Measurements from ENCODE around the gene ALKBH3.

ALKBH3 gene

DNA sequence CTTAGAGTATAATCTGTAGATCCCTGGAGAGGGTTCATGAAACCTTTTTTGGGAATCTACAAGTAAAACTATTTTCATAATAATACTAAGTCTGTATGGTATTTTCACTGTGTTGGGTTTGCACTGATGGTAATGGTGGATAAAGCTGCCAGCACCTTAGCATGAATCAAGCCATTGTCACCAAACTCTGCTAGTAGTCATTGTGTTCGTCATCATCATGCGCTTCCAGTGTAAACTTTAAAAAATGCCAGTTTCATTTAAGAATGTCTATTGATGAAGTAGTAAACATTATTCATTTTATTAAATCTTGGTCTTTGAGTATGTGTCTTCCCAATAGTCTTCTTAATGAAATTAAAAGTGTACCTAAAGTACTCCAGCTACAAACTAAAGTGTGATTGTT is 15.0 kb downstream of the ALKBH3 start:
- no peak for DNase-seq

DNA sequence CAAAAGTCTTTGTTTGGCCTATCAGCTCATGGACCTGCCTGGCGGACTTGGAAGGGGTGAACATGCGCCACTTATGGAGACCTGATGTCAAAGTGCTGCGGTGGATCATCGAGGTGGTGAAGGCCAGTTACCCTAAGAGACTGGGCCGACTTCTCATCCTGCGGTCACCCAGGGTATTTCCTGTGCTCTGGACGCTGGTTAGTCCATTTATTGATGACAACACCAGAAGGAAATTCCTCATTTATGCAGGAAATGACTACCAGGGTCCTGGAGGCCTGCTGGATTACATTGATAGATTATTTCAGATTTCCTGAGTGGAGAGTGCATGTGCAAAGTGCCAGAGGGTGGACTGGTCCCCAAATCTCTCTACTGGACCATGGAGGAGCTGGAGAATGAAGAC is 17.9 kb downstream of the ALKBH3 start:
- no peak for DNase-seq

DNA sequence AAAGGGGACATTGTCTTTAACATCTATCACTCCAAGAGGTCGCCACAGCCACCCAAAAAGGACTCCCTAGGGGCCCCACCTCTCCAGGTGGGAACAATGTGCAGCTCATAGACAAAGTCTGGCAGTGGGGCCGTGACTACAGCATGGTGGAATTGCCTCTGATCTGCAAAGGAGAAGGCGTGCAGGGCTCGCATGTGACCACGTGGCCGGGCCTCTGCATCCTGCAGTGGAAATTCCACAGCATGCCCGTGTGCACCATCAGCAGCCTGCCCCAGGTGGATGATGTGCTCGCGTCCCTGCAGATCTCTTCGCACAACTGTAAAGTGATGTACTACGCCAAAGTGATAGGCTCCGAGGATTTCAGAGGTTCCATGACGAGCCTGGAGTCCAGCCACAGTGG is 18.5 kb downstream of the ALKBH3 start:
- DNase-seq: no peak

DNA sequence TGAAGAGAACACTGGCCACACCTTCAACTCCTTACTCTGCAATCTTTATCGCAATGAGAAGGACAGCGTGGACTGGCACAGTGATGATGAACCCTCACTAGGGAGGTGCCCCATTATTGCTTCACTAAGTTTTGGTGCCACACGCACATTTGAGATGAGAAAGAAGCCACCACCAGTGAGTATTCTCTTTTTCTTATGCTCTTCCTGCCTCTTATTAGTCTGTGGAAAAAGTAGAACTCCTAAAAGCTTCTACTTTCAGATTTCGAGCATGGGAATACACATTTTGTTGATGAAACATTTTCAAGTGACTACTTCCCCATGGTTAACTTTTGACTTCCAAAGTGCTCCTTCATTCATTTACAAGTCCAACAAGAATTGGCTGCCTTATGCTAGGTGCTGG is 20.9 kb downstream of the ALKBH3 start:
- DNase-seq: no peak

DNA sequence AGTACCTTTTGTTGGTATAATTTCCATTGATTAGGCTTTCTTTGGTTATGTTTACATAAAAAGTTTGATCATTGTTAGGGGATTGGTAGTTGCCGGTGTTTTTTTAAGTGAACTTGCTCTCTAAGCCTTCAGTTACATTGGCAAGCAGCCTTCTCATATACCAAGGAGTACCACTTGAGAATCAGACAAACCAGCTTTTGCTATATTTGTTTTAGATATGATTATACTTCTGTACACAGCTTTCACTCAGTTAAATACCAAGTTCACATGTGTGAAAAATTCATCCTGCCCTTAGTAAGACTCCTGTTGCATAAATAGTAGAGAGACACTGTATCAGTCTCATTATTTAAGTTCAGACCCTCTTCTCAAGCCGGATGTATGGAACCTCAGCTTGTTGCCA is 22.4 kb downstream of the ALKBH3 start:
- DNase-seq: no peak

DNA sequence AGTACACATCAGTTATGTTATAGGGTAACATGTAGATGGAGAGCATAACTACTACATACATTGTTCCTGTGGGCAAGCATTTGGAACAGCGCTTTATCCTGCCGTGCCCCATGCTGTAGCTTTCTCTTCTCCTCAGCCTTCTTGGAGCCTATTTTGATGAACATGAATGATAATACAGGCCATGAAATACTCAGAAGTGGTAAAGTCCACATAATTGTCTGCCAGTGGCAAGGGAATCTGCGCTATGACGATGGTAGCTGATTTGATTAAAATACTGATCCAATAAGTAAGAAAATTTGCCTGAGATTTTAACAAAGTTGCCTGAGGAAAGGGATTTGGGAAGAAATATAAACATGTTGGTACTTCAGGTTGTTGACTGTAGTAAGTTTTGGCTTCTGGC is 23.3 kb downstream of the ALKBH3 start:
- DNase-seq: no peak

DNA sequence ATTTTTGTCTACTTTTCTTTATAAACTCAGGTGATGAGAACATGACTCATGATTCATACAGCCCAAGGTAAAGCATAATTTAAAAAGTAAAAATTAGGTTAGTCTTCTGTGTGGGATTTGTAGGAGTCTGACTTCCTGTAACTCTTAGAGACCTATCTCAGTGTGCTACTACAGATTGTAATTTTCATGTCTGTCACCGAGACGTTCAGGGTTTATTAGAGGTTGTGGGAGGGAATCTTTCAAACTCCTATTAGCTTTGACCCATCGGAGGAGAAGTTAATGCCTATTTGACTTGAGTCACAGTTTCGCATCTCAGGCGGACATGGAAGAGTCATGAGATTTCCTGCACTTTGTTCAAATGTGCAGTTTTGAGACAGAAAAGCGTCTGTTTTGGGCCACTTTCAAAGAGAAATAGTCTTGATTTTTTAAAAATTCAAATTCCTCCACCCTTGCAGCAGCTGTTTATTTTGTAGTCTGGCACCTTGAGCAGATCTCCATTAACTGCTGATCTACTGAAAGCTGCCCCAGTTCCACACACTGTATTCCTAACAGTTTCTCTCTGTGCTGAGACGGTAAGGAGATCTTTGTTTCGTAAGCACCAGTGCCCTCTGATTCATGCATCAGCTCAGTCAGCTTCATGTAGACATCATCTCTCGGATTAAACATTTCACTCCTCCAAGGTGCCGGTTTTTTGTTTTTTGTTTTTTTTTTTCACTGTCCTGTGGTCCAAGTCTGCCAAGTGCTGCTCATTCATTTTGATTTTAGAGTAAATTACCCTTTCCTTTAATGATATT is 24.3 kb downstream of the ALKBH3 start:
- DNase-seq: no peak

DNA sequence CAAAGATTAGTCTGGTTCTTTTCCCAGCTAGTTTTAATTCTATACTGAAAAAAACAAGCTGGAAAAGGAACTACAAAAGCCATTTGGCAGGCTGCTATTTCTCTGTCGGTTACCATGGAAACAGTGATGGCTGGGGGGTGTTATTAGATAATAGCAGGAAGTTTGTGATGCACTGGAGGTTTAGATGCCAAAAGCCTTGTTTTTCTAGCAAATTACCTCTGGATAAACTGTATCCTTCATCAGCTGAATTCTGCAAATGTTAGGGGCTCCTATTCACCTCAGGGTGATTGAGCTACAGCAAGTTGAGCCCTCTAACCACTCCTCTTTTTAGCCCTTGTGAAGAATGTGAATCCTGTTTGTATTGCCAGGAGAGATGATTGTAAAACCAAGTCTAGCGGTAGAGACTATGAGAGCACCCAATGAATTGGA is 25.2 kb downstream of the ALKBH3 start:
- no peak for DNase-seq

DNA sequence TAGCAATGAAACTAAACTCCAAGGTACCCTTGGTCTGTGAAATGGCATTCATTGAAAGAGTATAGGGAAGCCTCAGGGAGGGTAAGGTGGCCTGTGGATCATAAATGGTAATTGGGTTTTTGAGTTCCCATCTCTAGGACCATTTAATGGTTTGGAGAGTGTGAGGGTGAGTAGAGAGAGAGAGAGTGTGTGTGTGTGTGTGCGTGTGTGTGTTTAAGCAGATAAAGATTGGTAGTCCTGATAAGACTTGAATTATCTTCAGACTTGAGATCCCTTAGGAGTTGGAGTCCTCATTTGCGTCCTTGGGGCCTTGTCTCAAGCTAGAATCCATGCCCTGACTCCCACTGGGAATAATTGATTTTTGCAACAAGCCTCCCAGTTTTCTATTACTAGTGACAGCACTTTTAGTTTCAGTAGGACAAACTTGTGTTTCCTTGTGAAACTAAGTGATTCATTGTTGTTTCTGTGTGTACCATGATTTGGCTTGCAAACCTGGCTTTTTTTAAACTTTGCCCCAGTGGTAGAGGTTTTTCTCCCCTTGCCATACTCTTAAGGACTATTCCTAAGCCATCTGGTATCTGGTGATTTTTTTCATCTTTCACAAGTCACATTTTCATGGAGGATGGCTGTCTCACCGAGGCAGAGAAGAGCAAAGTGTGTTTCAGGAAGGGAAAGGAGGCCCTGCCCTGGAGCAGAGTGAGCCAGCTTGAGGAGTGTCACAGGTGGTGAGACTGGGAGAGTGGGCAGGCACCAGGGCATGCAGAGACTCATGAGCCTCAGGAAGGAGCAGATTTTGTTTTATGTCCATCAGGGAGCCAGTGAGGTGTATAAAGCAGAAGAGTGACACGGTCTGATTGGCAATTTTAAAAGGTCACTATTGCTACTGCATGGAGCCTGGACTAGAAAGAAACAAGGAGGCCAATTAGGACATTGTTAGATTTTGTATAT is 26.7 kb downstream of the ALKBH3 start:
- no peak for DNase-seq

DNA sequence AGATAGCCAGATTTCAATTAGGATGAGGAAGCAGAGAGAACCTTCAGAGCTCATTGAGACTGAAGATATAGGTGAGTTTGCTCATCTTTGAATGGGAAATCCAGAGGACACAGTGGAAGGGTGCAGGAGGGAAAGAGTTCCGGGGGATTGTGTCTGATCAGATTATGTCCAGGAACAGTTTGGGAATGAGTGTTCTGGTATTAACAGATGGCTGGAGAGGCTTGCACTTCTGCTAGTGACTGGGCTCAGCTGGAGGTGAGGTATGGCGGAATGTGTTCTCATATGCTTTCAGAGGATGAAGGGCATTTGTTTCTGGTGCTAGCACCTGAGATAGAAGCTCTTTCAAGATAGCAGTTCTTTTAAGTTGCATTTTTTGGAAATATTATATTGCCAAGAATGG is 27.6 kb downstream of the ALKBH3 start:
- DNase-seq: no peak

DNA sequence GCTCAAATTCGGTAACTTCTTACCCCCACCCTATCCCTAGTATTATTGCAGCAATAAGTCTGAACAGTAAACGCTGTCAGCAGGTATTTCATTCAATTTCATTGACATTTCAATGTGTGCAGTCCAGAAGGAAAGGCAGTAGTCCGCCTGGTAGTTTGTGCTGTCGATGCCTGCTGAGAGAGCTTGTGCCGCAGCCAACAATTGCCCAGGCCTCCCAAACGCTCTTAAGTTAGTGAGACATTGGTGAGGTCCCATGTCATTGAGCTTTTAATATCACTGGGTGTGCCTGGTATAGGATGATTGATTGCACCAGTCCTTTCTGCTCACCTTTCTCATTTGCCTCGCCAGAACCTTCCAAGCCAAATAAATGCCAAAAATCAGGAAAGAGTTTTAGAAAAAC is 28.1 kb downstream of the ALKBH3 start:
- DNase-seq: no peak

DNA sequence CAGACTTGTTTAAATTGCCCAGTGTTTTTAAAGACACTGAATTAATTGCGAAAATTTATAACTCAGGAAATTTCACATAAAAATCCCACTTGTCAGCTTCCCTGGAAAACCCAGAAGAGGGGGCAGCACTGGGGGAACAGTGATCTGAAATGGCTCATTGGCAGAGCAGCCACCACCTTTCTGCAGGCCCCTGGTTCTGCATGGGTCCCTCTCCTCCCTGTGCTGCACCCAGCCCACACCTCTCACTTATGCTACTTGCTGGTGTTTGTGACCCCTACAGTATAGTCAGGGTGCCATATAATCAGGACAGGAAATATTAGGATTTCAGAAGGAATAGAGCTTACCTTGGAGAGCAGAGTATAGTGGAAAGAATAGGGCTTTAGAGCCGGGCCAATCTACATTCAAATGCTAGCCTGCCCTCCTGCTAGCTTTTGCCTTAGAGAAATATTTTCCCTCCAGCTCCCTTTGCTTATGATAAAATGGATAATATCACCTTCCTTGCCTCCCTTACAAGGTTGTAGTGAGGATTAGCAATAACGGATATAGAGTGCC is 33.3 kb downstream of the ALKBH3 start:
- no peak for DNase-seq

DNA sequence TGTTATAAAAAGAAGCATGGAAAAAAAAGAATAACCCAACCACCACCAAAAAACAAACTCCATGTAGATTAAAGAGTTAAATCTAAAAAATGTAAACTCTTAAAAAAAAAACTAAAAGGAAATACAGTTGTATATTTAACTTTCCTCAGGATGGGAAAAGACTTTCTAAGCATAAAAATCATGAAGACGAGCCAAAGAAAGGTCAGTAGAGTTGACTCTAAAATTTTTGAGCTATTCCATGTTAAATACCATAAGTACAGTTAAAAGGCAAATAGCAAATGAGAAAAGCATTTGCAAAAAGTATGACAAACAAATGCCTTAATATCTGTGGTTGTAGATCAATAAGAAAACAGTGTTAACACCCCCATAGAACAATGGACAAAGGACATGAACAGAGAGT is 33.8 kb downstream of the ALKBH3 start:
- no peak for DNase-seq

DNA sequence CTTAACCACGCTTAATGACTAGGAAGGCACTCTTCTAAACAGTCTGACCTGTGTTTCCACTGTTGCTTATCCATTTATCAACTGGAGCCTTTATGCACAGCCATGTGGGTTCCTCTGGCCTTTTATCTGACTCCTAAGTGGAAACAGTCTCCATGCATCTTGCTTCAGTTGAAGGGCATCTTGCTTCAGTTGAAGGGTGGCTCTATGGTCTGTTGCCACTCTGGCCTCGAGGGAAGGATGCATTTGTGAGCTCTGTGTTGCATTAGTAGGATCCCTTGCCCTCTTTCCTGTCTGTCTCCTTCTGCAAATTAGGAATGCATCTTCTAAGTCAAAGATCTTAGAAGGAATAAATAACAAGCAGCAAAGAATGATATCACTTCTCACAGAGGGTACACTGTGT is 36.0 kb downstream of the ALKBH3 start:
- no peak for DNase-seq

DNA sequence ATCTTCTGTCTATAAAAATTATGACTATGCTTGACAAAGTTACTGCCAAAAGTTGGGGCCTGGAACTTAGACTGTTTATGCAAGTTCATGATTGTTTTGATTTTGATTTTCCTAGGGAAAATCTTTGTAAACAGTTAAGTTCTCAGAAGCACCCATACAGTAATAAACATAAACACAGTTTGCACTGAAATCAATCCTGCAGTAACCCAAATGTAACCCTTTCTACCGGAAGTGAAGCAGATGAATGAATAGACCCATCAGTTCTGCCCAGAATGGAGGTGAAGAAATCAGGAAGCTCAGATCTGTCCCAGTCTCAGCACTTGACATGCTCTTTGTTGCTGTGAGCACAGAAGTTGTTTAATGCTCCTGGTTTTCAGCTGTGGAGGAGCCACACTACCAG is 37.2 kb downstream of the ALKBH3 start:
- no peak for DNase-seq

DNA sequence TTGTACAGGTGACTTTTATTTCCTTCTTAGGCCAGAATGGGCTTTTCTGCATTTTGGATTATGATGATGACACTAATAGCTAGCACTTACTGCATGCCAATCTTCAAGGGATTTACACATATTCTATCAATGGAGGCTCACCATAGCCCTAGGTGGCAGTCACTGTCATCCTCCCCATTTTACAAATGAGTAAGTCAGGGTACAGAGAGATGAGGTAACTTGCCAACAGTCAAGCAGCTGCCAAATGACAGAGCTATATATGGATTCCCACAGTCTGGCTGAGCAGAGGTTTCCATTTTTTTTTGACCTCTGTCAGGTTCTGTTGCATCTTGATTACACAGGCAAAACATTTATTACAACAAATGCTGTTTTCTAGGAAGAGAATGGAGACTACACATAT is 38.0 kb downstream of the ALKBH3 start:
- DNase-seq: no peak

DNA sequence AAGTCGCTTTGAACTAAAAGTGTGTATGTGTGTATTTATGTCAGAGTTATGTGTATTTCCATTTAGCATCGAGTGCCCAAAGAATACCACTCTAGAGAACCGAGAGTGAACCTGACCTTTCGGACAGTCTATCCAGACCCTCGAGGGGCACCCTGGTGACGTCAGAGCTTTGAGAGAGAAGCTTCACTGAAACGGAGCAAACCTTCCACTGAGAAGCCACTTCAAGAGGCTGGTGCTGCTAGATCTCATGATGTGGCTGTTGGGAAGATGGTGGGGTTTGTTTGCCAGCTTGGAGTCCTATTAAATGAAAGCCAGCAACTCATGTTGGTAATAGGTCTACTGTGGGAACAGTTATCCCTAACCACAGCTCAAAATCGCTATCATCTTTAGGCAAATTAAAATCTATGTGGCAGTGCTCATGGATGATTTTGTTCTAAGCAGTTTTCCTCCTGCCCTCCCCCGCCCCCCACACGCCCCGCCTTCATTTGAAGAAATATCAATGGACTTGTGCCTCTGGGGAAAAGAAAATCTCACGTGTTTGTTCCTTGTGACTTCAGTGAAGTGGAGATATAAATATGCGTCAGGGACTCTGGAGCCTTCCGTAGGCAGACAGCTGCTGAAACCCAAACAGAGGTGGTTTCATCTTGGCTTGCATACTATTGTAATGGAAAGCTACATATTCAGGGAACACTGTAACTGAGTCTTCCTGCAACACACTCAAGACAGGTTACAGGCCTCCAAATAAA is 39.4 kb downstream of the ALKBH3 start:
- no peak for DNase-seq

DNA sequence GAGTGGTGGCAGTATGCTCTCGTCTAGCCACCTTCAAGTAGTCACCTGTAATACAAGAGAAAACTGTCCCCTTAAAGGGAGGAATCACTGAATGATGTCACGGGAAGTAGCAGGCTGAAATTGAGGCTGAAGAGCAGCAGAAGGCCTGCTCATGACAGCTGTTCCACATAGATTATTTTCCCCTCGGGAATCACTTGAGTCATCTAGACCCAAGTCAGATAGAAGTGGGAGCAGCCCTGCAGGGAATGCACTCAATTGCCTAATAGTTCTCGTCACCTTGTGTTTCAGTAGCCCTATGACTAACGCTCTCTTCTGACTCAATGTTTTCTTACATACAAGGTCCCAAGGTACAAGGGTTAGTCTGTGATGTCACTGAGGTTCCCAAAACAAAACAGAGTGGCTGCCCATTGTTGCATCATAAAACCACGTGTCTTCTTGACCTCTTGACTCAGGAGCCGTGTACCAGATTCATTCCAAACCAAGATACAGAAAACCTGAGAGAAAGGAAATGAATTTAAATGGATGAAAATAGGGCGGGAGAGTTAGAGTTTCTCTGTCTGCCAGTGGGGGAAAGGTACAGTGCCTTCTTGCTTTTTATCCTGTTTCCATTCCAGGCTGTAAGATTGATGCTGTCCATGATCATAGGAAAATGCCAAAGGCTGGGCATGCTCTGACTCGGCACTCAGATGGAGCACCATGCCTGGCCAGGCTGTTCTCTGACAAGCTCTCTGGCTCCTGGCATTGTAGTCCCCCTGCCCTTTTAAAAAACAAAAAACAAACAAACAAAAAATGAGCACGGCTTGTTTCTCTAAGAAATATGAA is 40.2 kb downstream of the ALKBH3 start:
- peak; percentile 99 for DNase-seq

DNA sequence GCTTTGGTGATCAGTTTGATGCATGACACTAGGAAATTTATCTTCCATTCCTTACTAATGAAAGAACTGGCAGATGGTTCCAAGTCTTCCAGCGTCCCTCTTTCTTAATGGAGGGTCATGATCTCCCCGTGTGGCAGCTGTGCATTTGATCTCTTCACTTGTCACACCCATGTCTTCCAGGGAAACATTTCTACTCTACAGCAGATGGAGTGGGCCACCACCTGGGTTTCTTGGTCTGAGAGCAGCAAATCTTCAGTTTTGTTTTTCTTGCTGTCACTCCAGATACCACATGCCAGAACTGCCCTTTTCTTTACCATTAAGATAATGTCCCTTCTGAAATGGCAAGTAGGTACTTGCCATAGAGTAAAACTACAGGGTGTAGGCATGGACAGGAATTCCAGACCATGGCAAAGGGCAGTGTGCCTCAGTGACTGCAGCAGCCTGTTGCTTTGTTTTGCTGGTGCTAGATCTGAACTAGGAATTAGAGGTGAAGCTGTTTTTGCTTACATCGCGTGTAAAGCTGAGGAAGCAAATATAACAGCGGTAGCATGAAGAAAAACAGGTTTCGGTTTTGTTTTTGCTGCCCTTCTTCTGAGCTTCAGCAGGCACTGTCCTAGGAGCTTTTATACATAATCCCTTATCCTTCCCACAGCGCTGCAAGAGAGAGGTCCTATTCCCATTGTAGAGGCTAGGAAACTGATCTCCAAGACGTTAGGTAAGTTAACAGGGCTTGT is 41.1 kb downstream of the ALKBH3 start:
- DNase-seq: no peak

DNA sequence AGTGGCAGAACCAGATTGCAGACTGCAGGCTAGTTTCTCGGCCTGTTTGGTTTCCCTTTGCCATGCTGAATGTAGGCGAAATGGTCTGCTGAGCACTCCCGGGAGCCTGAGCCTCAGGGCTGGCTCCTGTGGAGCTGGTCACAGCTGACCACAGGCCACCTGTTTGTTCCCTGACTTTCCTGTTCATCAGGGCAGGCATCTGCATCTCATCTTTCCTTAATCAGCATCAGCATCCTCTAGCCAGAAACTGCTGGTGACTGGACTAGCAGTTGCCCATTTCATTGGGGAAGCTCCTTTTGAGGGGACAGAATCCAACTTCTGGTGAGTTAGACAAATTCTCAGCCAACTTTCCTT is 41.6 kb downstream of the ALKBH3 start:
- no peak for DNase-seq

DNA sequence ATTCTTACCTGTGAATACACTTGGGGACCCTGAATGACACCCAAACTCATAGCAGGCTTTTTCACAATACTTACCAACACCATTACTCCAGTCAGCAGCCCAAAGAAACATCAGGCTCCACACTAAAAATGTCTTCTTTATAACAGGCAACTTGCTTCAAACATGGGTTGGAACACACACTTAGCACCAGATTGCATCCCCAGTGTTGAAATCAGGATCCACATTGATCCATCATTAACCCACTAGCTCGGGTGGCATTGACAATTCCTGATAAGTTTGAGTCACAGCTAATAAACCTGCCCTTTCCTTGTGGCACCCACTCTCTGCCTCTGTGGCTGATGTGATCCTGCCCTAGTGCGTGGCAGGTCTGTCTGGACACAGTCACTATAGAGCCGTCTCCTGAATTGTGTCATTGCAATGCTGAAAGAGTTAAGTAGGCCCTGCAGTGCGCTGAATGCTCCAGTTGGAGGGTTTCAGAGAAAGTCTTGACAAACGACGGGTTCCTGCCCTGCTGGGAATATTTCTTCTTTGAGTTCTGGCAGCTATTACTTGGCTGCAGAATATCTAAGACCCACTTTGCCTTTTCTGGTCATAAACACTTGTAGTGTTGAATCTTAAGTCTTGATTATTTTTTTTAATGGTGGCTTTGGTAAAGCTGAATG is 42.2 kb downstream of the ALKBH3 start:
- peak; percentile 67 for DNase-seq

Measured in fibroblast of skin of scalp (primary cell).